Dendritic cell treated with granulocyte-macrophage colony-stimulating factor and Interleukin-4, amounts not matched to agents 40 ng/mL and 50 ng/mL, for 4 days (primary cell): Measurements from ENCODE around the gene NSD1.

ENCODE experiments used
- H3K27ac Mint-ChIP-seq: one replicate; pipeline ENCODE4 v1.8.0; 2022; ENCODE audit warnings: mild to moderate bottlenecking, mixed read lengths
- H3K27me3 Mint-ChIP-seq: one replicate; pipeline ENCODE4 v1.8.0; 2022; ENCODE audit warnings: mild to moderate bottlenecking, mixed read lengths
- H3K36me3 Mint-ChIP-seq: one replicate; pipeline ENCODE4 v1.8.0; 2022; ENCODE audit warnings: low read depth, mixed read lengths
- H3K4me1 Mint-ChIP-seq: one replicate; pipeline ENCODE4 v1.8.0; 2022; ENCODE audit warnings: low read depth, mixed read lengths
- H3K4me3 Mint-ChIP-seq: one replicate; pipeline ENCODE4 v1.8.0; 2022; ENCODE audit warnings: mild to moderate bottlenecking, moderate library complexity, mixed read lengths
- H3K9me3 Mint-ChIP-seq: one replicate; pipeline ENCODE4 v1.8.0; 2022; ENCODE audit warnings: mixed read lengths
- intact Hi-C: fragments of 100-400 bp; cut with micrococcal nuclease; formaldehyde crosslinking; loops from one replicate; pipeline ENCODE4 v1.15.0; 2022

Gene NSD1, protein sequence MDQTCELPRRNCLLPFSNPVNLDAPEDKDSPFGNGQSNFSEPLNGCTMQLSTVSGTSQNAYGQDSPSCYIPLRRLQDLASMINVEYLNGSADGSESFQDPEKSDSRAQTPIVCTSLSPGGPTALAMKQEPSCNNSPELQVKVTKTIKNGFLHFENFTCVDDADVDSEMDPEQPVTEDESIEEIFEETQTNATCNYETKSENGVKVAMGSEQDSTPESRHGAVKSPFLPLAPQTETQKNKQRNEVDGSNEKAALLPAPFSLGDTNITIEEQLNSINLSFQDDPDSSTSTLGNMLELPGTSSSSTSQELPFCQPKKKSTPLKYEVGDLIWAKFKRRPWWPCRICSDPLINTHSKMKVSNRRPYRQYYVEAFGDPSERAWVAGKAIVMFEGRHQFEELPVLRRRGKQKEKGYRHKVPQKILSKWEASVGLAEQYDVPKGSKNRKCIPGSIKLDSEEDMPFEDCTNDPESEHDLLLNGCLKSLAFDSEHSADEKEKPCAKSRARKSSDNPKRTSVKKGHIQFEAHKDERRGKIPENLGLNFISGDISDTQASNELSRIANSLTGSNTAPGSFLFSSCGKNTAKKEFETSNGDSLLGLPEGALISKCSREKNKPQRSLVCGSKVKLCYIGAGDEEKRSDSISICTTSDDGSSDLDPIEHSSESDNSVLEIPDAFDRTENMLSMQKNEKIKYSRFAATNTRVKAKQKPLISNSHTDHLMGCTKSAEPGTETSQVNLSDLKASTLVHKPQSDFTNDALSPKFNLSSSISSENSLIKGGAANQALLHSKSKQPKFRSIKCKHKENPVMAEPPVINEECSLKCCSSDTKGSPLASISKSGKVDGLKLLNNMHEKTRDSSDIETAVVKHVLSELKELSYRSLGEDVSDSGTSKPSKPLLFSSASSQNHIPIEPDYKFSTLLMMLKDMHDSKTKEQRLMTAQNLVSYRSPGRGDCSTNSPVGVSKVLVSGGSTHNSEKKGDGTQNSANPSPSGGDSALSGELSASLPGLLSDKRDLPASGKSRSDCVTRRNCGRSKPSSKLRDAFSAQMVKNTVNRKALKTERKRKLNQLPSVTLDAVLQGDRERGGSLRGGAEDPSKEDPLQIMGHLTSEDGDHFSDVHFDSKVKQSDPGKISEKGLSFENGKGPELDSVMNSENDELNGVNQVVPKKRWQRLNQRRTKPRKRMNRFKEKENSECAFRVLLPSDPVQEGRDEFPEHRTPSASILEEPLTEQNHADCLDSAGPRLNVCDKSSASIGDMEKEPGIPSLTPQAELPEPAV (N-terminal part only)

DNA sequence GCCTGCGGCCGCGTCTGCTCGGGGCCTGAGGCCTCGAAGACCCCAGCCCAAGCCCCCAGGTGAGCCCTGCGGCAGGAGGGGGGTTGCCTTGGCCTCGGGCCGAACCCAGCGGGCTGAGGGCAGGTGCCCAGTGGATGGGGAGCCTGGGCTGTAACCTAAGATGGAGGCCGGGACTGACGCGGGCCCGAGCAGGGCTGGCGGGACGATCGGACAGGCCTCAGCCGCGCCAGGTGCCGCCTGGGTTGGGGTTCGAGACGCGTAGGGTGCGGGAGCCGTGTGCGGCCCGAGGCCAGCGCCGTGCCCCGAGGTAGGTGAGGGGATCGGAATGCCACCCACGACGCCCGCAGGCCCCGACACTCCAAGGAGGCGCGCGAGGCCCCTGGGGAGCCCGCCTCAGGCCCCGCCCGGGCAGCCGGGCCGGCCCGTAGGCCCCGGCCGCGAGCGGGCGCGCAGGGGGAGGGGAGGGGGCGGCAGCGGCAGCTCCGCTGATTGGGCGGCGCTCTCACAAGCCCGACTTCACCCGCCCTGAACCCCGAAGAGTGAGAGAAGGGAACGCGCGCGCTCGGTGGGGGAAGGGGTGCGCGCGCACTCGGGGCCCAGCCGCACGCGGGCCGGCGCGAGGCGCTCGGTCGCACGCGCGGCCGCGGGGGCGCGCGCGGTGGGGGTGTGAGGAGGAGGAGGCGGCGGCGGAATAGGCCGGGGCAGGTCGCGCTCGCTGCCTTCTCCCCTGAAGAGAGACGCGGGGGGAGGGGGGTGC, at the start of gene NSD1:
NSD1 (plus strand) TSS at position 678 of the 757 bp plus-strand sequence. CDS start 1,331 bp downstream, outside the sequence.
- peak within 1 kb of the TSS; percentile 81 for H3K4me3 Mint-ChIP-seq
- peaks cover 5% of the 10 kb centered on the region for H3K27me3 Mint-ChIP-seq
- peak within 1 kb of the TSS; percentile 92 for H3K27ac Mint-ChIP-seq
- H3K4me1 Mint-ChIP-seq, result peaks cover 58% of the 10 kb centered on the region
- H3K36me3 Mint-ChIP-seq, result peaks cover 42% of the 10 kb centered on the region
- intact Hi-C loops, result loop anchor here (5.0 kb wide), 1 partner anchor 169 kb away; the partner anchor contains the start of genes PRELID1 and RAB24
- H3K9me3 Mint-ChIP-seq, result no peaks in the 10 kb centered on the region

DNA sequence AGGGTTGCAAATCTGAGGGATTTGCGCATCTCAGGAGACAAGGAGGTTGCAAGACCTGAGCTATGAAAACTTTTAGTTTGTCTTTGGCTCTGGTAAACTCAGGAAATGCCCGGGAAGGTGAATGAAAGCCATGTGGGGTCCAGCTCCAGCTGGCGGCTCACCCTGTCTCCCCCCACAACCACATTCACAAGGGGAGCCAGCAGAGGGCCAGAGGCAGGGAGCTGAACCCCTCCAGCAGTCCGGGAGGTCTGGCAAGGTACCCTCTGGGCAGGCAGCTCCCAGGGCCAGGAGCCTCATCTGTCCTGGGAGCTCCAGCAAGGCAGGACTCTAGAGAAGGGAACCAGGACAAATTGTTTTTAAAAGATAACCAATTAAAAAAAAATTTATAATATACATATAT, 49.4 kb upstream of the NSD1 start:
- Mint-ChIP-seq H3K4me3 (no peak overlapping the region), H3K27me3 (peaks cover 38% of the 10 kb centered on the region), H3K27ac (no peak overlapping the region), H3K9me3 (no peaks in the 10 kb centered on the region), H3K36me3 (no peaks in the 10 kb centered on the region), H3K4me1 (peaks cover 11% of the 10 kb centered on the region)
- intact Hi-C loops, result no loop called here

DNA sequence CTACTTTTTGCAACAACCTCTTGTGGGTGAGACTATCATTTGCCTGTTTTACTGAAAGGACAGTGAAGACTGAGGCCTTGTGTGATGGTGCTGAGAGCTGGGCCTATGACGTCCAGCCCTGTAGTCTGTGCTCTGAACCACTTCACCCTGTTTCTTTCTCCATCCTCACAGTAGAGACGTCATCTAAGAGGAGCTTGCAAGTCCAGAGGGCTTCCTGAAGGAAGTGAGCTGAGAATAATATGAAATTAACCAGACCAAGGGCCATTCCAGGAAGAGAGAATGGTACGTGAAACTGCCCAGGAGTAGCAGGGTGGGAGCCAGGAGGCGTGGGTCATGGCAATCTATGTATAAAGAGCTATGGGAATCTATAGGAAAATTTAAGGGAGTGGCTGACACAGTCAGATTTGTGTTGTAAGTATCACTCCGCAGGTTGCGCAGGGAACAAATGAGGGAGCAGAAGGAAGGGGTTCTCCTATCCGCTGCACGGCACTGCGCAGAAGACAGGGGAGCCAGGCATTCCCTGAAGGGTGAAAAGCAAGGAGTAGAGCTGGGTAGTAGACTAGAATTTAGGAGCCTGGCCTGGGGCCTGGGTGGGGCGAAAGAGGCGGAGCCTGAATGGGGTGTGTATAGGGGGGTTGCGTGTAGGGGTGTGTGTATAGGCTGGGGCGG, 47.5 kb upstream of the NSD1 start:
- peaks cover 41% of the 10 kb centered on the region for H3K27me3 Mint-ChIP-seq
- no peaks in the 10 kb centered on the region for H3K36me3 Mint-ChIP-seq
- H3K4me3 Mint-ChIP-seq, result peak overlapping the region; percentile 66
- peaks cover 11% of the 10 kb centered on the region for H3K4me1 Mint-ChIP-seq
- H3K9me3 Mint-ChIP-seq, result no peaks in the 10 kb centered on the region
- intact Hi-C loops, result no loop called here
- H3K27ac Mint-ChIP-seq, result no peak overlapping the region

DNA sequence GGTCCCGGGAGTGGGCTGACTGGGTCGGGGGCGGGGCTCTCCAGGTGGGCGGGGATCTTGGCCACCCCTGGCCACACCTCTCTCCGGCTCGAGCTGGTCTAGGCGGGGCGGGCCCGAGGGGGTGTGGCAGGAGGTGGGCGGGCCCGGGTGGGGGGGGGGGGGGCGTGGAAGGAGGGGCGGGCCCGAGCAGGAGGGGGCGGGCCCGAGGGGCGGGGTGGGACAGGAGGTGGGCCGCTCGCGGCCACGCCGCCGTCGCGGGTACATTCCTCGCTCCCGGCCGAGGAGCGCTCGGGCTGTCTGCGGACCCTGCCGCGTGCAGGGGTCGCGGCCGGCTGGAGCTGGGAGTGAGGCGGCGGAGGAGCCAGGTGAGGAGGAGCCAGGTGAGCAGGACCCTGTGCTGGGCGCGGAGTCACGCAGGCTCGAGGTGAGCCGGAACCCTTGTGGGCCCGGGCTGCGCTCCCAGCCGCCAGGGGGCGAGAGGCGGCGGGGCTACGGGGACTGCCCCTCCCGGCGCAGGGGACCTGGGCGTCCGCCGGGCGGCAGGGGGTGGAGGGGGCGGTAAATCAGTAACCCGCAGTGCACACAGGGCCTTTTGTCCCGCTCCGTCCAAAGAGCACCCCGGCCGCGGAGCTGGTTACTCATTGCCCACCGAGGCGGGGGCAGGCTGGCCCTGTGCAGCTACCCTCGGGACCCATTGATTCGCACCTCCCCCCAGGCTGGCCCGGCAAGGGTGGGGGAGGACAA, 46.7 kb upstream of the NSD1 start, which contains the start of gene FGFR4:
FGFR4 (plus strand) TSS at position 262 of the 744 bp plus-strand sequence. CDS start 2,688 bp downstream, outside the sequence.
- Mint-ChIP-seq H3K9me3 (no peaks in the 10 kb centered on the region), H3K27me3 (peaks cover 41% of the 10 kb centered on the region), H3K36me3 (no peaks in the 10 kb centered on the region), H3K4me3 (peak within 1 kb of the TSS; percentile 66), H3K4me1 (peaks cover 11% of the 10 kb centered on the region), H3K27ac (no peak within 1 kb of the TSS)
- intact Hi-C loops, result no loop called here

DNA sequence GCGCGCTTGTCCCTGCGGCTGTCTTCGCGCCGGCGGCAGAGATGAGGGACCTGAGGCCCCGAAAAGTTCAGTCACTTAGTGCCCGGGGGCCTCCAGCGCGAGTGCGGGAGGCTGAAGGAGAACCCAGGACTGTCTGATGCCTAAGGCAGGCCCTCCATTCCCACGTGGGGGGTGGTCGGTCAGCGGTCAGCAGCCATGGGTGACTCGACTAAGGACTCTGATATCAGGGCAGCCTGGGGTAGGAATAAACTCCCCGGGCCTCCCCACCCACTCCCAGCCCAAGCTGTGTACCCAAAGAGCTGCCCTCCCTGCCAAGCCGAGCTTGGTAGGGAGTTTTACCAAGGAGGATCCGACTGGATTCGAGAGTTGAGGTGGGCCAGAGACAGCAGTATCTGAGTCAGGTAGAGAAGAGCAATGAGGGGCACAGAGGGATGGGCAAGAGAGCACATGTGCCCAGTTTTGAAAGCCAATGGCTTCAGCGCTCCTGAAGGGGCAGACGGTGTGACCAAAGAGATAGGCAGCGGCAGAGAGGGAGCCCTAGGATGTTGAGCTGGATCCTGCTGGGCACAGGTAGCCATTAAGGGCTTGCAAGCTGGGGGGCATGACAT, 46.1 kb upstream of the NSD1 start:
- H3K27me3 Mint-ChIP-seq, result peaks cover 40% of the 10 kb centered on the region
- intact Hi-C loops, result no loop called here

DNA sequence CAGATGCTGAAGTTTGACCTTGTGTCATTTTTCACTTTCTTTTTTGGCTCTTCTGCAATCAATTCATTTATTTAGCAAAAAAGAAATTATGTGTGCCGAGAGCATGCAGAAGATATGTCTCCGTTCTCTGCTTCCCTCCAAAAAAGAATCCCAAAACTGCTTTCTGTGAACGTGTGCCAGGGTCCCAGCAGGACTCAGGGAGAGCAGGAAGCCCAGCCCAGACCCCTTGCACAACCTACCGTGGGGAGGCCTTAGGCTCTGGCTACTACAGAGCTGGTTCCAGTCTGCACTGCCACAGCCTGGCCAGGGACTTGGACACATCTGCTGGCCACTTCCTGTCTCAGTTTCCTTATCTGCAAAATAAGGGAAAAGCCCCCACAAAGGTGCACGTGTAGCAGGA, 44.4 kb upstream of the NSD1 start:
- Mint-ChIP-seq H3K36me3 (no peaks in the 10 kb centered on the region), H3K4me1 (peaks cover 11% of the 10 kb centered on the region), H3K27me3 (peaks cover 30% of the 10 kb centered on the region), H3K27ac (no peak overlapping the region), H3K9me3 (no peaks in the 10 kb centered on the region), H3K4me3 (no peak overlapping the region)
- intact Hi-C loops, result no loop called here

More for the DNA sequence above, 46.1 kb upstream of the NSD1 start:
- H3K36me3 Mint-ChIP-seq, result no peaks in the 10 kb centered on the region
- H3K4me3 Mint-ChIP-seq, result no peak overlapping the region
- H3K4me1 Mint-ChIP-seq, result peaks cover 11% of the 10 kb centered on the region
- H3K9me3 Mint-ChIP-seq, result no peaks in the 10 kb centered on the region
- H3K27ac Mint-ChIP-seq, result no peak overlapping the region

DNA sequence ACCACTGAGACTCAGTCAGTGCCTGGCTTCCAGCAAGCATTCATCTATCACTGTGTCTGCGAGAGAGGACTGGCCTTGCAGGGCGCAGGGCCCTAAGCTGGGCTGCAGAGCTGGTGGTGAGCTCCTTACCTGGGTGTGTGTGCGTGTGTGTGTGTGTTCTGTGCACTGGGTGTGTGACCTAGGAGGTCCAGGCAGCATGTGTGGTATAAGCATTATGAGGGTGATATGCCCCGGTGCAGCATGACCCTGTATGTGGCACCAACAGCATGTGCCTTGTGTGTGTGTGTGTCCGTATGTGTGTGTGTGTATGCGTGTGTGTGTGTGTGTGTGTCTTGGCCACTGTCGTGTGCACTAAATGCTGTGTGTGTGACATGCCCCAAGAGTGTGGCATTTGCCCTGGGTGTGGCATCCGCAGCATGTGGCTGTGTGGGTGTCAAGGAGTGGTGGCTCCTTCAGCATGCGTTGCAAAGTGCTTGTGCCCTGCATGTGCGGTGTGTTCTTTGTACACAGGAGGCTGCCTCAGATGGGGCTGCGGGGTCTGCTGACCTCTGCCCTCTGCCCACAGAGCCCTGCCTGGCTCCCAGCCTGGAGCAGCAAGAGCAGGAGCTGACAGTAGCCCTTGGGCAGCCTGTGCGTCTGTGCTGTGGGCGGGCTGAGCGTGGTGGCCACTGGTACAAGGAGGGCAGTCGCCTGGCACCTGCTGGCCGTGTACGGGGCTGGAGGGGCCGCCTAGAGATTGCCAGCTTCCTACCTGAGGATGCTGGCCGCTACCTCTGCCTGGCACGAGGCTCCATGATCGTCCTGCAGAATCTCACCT, 43.5 kb upstream of the NSD1 start:
- no peak overlapping the region for H3K27ac Mint-ChIP-seq
- H3K4me1 Mint-ChIP-seq, result peaks cover 11% of the 10 kb centered on the region
- intact Hi-C loops, result no loop called here
- H3K27me3 Mint-ChIP-seq, result peaks cover 28% of the 10 kb centered on the region
- no peaks in the 10 kb centered on the region for H3K9me3 Mint-ChIP-seq
- H3K36me3 Mint-ChIP-seq, result no peaks in the 10 kb centered on the region
- H3K4me3 Mint-ChIP-seq, result no peak overlapping the region

DNA sequence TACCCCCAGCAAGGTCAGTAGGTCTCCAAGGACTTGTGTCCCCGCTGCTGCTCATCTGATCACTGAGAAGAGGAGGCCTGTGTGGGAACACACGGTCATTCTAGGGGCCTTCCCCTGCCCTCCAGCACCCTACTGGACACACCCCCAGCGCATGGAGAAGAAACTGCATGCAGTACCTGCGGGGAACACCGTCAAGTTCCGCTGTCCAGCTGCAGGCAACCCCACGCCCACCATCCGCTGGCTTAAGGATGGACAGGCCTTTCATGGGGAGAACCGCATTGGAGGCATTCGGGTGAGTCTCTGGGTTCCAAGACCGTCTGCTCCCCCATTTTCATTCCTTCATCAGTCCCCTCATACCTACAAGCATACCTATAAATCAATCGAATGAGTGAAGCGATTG, 42.8 kb upstream of the NSD1 start:
- H3K36me3 Mint-ChIP-seq, result no peaks in the 10 kb centered on the region
- intact Hi-C loops, result no loop called here
- H3K27me3 Mint-ChIP-seq, result peaks cover 24% of the 10 kb centered on the region
- peaks cover 11% of the 10 kb centered on the region for H3K4me1 Mint-ChIP-seq
- H3K9me3 Mint-ChIP-seq, result no peaks in the 10 kb centered on the region
- no peak overlapping the region for H3K4me3 Mint-ChIP-seq
- H3K27ac Mint-ChIP-seq, result no peak overlapping the region

DNA sequence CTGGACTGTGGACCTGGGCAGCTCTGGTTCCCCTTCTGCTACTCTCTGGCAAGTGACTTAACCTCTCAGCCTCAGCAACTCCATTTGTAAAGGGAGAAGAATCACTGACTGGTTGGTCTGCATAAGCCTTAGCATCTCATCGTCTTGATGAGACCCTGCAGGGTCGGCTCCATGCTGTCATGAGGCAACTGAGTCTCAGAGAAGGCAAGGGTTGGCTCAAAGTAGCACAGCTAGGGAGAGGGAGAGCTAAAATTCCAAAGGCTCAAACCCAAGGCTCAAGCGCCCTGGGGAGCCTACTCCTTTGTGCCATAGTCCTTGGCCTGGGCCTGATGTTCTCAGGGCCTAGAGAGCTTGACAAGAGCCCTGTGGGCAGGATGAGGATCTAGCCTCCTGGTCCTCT, 42.3 kb upstream of the NSD1 start:
- Mint-ChIP-seq H3K27ac (no peak overlapping the region), H3K36me3 (no peaks in the 10 kb centered on the region), H3K27me3 (peaks cover 21% of the 10 kb centered on the region), H3K4me1 (peaks cover 8% of the 10 kb centered on the region), H3K9me3 (no peaks in the 10 kb centered on the region), H3K4me3 (no peak overlapping the region)
- intact Hi-C loops, result no loop called here

DNA sequence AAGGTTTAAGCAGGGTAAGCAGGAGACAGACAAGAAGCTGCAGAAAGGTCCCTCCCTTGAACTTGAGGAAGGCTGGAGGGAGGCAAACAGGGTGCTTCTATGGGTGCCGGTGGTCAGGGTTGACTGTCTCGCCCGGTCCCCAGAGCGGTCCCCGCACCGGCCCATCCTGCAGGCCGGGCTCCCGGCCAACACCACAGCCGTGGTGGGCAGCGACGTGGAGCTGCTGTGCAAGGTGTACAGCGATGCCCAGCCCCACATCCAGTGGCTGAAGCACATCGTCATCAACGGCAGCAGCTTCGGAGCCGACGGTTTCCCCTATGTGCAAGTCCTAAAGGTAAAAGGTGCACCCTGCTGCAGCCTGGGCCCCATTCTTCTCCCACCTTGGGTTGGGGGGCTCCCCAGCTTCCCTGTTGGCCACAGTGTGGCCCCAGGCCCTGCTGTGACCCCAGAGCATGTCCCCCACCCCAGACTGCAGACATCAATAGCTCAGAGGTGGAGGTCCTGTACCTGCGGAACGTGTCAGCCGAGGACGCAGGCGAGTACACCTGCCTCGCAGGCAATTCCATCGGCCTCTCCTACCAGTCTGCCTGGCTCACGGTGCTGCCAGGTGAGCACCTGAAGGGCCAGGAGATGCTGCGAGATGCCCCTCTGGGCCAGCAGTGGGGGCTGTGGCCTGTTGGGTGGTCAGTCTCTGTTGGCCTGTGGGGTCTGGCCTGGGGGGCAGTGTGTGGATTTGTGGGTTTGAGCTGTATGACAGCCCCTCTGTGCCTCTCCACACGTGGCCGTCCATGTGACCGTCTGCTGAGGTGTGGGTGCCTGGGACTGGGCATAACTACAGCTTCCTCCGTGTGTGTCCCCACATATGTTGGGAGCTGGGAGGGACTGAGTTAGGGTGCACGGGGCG, 41.1 kb upstream of the NSD1 start:
- Mint-ChIP-seq H3K4me1 (peaks cover 4% of the 10 kb centered on the region), H3K9me3 (no peaks in the 10 kb centered on the region), H3K27ac (no peak overlapping the region), H3K4me3 (no peak overlapping the region), H3K36me3 (no peaks in the 10 kb centered on the region), H3K27me3 (peaks cover 15% of the 10 kb centered on the region)
- intact Hi-C loops, result no loop called here
